Effector CD8-positive, alpha-beta T cell (primary cell): ENCODE measurements around the gene SHQ1.
"Not testable (repeated sequence)": the region's sequence is repeated elsewhere in the genome, so short reads cannot be mapped to it uniquely, and the experiment has no call there.

Source experiments
- DNase-seq: peaks from one replicate; lab custom pipeline; 2025; lab: John Stamatoyannopoulos, UW

SHQ1 gene

DNA sequence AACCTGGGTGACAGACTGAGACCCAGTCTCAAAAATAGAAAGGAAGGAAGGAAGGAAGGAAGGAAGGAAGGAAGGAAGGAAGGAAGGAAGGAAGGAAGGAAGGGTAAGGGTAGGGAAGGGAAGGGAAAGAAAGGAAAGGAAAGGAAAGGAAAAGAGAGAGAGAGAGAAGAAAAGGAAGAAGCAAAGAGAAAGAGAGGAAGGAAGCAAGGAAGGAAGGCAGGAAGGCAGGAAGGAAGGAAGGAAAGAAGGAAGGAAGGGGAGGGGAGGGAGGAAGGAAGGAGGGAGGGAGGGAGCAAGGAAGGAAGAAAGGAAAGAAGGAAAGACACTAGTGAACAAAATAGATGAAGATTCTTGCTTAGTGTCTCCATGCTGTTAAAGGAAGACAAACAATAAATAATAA lies 129.1 kb downstream of the SHQ1 start:
- DNase-seq, result no peak

DNA sequence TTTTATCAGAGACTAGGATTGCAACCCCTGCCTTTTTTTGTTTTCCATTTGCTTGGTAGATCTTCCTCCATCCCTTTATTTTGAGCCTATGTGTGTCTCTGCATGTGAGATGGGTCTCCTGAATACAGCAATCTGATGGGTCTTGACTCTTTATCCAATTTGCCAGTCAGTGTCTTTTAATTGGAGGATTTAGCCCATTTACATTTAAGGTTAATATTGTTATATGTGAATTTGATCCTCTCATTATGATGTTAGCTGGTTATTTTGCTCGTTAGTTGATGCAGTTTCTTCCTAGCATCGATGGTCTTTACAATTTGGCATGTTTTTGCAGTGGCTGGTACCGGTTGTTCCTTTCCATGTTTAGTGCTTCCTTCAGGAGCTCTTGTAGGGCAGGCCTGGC lies 134.1 kb downstream of the SHQ1 start:
- DNase-seq, result not testable (repeated sequence)

DNA sequence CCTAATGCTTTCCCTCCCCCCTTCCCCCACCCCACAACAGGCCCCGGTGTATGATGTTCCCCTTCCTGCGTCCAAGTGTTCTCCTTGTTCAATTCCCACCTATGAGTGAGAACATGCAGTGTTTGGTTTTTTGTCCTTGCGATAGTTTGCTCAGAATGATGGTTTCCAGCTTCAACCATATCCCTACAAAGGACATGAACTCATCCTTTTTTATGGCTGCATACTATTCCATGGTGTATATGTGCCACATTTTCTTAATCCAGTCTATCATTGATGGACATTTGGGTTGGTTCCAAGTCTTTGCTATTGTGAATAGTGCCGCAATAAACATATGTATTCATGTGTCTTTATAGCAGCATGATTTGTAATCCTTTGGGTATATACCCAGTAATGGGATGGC lies 137.8 kb downstream of the SHQ1 start:
- not testable (repeated sequence) for DNase-seq

GRCh38 chr3:72708441-72708840 lies 139.8 kb downstream of the SHQ1 start:
- DNase-seq, result no peak

DNA sequence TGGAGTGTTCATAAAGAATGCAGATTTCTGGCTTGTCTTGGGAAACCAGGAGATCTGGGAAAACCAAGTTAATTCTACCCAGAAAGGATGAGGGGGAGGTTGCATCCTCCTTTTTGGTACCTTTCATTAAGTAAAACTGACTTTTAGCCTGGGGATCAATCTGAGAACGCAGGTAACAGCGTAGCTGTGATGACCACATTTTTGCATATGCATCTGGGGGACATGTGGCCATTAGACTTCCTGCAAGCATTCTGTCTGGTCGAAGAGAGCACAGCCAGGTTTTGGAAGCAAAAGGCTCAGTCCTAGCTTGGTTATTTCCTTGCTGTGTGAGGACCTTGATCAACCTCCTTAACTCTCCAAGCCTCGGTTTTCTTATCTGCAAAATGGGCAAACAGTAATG lies 145.2 kb downstream of the SHQ1 start:
- no peak for DNase-seq

GRCh38 chr3:72702390-72702789 lies 145.9 kb downstream of the SHQ1 start:
- no peak for DNase-seq

DNA sequence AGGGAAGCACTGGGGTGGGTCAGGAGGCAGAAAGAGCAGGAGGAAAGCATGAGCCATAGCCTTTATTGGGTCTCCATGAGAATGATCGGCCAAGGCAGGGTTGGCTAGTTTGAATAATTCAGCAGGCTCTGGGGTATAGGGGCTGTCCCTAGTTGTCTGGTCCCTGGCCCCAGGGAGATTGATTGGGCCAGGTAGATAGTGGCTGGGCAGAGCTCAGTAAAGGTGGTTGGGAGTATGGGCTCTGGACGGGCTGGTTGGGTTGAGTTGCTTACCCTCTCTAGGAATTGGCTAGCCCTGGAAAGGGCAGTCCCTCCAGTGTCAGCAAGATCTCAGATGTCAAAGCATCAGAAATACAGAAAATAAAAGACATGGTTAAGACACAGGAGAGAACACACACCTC lies 148.1 kb downstream of the SHQ1 start:
- no peak for DNase-seq

DNA sequence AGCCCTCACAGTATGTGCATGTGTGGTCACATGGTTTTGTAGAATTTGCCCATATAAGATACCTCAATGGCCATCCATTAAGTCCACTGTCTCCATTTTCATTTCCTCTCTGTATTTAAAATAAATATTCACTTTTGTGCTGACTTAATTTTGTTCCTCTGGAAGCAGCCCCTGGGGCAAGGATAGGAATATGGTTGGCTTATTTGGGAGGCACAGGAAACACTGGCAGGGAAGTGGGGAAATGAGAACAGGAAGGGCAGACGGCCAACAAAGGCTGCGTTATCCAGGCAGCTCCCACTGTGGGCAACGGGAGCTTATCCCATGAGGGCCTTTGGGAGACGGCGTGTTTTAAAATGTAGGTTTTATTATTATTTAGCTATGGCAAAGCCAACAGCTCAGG lies 148.6 kb downstream of the SHQ1 start:
- DNase-seq, result no peak
